NCI-H748 (cell line): ENCODE measurements around the gene SIK3.
A peak's percentile ranks its signal among the peaks of the same experiment; 100 is the strongest.

Source experiments
- DNase-seq: peaks from one replicate; lab custom pipeline; 2025; ENCODE audit not compliant: unreplicated experiment; lab: John Stamatoyannopoulos, UW

The SIK3 gene

GRCh38 chr11:116933961-116934360, 164.3 kb downstream of the SIK3 start:
- DNase-seq: no peak

GRCh38 chr11:116932181-116932580, 166.0 kb downstream of the SIK3 start:
- no peak for DNase-seq

GRCh38 chr11:116931206-116931953, 166.8 kb downstream of the SIK3 start:
- peak; percentile 16 for DNase-seq

GRCh38 chr11:116930586-116930985, 167.6 kb downstream of the SIK3 start:
- DNase-seq: no peak

- DNase-seq: no peak
Observed at GRCh38 chr11:116930177-116930576, 168.1 kb downstream of the SIK3 start.

GRCh38 chr11:116929414-116930090, 168.7 kb downstream of the SIK3 start:
- DNase-seq: no peak

- DNase-seq: no peak
Observed at GRCh38 chr11:116928845-116929244, 169.4 kb downstream of the SIK3 start.

- no peak for DNase-seq
Observed at GRCh38 chr11:116928102-116928777, 170.0 kb downstream of the SIK3 start.

GRCh38 chr11:116927163-116927974, 170.9 kb downstream of the SIK3 start:
- no peak for DNase-seq

- no peak for DNase-seq
Observed at GRCh38 chr11:116925050-116925449, 173.2 kb downstream of the SIK3 start.

GRCh38 chr11:116918925-116919655, 179.1 kb downstream of the SIK3 start:
- DNase-seq: no peak

GRCh38 chr11:116917632-116918031, 180.6 kb downstream of the SIK3 start:
- DNase-seq: no peak

- no peak for DNase-seq
Observed at GRCh38 chr11:116916886-116917285, 181.3 kb downstream of the SIK3 start.

GRCh38 chr11:116916052-116916451, 182.2 kb downstream of the SIK3 start:
- DNase-seq: no peak

GRCh38 chr11:116913000-116913399, 185.2 kb downstream of the SIK3 start:
- DNase-seq: no peak

GRCh38 chr11:116911976-116912734, 186.1 kb downstream of the SIK3 start:
- no peak for DNase-seq

- no peak for DNase-seq
Observed at GRCh38 chr11:116910847-116911246, 187.4 kb downstream of the SIK3 start.

- no peak for DNase-seq
Observed at GRCh38 chr11:116910378-116910777, 187.8 kb downstream of the SIK3 start.

- DNase-seq: no peak
Observed at GRCh38 chr11:116909245-116909644, 189.0 kb downstream of the SIK3 start.

GRCh38 chr11:116906479-116906878, 191.7 kb downstream of the SIK3 start:
- DNase-seq: no peak
